ENCODE results near the gene MAP3K6.

Gene MAP3K6

DNA sequence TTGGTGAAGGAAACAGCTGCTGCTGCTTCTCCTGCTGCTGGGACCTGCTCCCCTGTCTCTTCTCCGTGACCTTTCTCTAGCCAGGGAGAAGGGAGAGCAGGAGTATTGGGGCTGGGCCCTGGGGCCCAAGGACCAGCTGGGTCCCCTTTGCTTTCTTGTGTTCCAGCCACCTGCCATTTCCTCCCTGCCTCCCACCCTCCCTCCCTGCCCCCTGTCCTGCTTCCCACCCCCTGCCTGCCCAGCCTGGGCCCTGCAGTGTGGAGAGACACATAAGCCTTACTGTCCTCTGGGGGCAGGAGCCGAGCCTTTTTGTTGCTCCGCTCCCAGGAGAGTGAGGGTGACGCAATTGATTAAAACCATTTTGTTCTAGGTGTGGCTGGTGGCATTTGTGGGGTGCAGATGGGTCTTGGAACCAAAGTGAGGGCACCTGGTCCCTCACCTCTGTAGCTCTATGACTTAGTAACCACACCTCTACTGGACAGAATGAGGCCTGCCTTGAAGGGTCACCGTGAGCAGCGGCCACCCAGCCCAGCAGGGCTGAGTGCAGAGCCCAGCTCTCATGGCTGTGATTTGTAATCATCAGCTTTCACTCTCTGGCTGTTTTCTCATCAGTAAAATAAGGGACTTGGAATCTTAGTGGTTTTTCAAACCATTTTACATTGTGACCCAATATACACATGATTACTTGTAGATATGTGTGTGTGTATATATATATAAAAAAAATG, 58.7 kb downstream of the MAP3K6 start:
- no peak for DNase-seq (ENCODE audit: low read depth in 1 of 2, low spot score in 1 of 2)

DNA sequence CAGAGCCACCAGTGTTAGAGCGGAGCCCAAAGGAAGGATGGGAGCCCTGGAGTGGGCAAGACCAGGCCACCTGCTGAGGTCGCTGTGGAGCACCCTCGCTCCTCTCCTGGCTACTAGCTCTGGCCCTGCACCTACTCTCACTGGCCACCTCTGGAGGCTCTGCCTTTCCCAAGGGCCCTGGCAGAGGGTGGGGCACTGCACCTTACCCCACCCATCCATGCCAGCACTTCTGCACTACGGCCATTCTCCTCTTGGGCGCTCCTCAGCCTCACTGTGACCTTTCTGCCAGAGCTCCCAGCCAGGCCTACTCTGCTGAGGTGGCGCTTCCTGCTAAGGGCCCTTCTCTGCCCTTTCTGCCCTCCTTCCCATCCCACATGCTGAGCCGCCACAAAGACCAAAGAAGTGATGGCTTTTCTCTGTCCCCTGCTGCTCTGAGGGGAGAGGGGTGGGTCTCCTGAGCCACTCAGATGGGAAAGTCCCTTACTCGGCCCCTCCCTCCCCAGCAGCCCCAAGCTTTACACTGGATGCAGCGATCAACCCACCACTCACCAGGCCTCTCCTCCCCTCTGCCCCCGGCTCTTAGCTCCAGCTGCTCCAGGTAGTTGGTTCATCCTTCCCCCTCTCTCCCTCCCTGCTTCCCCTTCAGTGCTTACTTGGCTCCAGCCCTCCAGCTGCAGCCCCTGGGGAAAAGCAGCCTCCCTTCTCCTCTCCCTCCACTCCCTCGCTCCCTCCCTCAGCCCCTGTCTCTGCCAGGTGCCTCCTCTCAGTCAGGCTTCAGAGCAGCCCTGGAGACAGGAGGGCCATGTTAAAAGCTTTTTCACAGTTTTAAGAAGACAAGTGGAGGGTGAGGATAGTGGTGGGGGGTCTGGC, 59.6 kb downstream of the MAP3K6 start:
- no peak for DNase-seq (ENCODE audit: low read depth in 1 of 2, low spot score in 1 of 2)

DNA sequence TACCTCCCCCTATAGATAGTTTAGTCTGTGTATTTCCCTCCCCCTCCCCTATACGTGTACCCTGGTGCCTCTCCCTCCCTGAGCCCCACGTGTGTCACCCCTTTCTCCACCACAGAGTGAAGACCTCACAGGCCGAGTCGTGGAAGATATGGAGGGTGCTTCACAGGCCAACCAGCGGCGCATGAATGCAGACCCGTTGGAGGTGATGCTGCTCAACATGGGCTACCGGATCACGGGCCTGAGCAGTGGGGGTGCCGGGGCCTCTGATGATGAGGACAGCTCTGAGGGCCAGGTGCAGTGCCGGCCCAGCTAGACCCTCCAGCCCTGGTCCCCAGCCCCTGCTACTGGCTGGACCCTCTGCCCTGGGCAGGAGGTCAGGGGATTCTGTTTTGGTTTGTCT, 60.7 kb downstream of the MAP3K6 start:
- DNase-seq (ENCODE audit: low read depth in 1 of 2, low spot score in 1 of 2), result no peak

Measured in activated CD4-positive, alpha-beta T cell treated with anti-CD3 and anti-CD28 coated beads, Interleukin-2, amount 50 U/mL, for 24 hours (primary cell).